K562 (cell line): Measurements from ENCODE around the gene SERBP1. TPM values are rescaled to one million over a fixed set of nuclear protein-coding genes. Genes with fewer than 3 reads are reported as not detected.
A peak's percentile ranks its signal among the peaks of the same experiment; 100 is the strongest.

Experiments
- ATAC-seq: fragments of 200-7000 bp; cut with Tn5 transposase; 3 replicates; pipeline ENCODE4 v1.9.1; 2020; ENCODE audit warnings: moderate library complexity
- BruUV-seq: library from RNA; stranded (reverse); fragments of 400-500 nt; replicated peaks from 2 replicates; lab custom pipeline; 2021; lab: Mats Ljungman, UMichigan
- CTCF ChIA-PET: fragments of 300-600 bp; formaldehyde crosslinking; extraction: SDS; loops from one replicate; lab custom pipeline; 2021; ENCODE audit warnings: low intra/inter-chr PET ratio; lab: Yijun Ruan, JAX
- POLR2A ChIA-PET: fragments of 300-600, 350-650 bp; sonication (Branson Sonifier 250); formaldehyde crosslinking; extraction: SDS; loops from one replicate; lab custom pipeline; 2021; ENCODE audit warnings: antibody characterized with exemption, inconsistent platforms; lab: Yijun Ruan, JAX
- DNase-seq, 4 experiments: peaks; one replicate each; pipeline versions ENCODE4 v3.0.0 to v3.0.0-alpha.2; 2011 to 2018; ENCODE audit warnings: low spot score in 3 of 4, mixed read lengths in 3 of 4; ENCODE audit errors: extremely low read depth in 1 of 4
- FAIRE-seq: peaks from 2 replicates; lab custom pipeline; 2011; peaks lifted over from hg19 to GRCh38; lab: Jason Lieb, UNC
- H2AFZ ChIP-seq: 2 replicates; pipeline ENCODE4 v1.6.0; 2011; ENCODE audit warnings: low read depth, low read length, control low read depth, inconsistent platforms
- H3K27ac ChIP-seq: fragments of 200-600 bp; 3 replicates; pipeline ENCODE4 v1.8.0; 2011; ENCODE audit warnings: low read depth, mild to moderate bottlenecking, control low read depth, inconsistent platforms, low read length, moderate library complexity, mixed read lengths; ENCODE audit errors: extremely low read depth
- H3K27me3 ChIP-seq, 2 experiments: fragments of 300-600 bp in 1 of 2; 2 replicates in 1 of 2; 3 replicates in 1 of 2; pipeline versions ENCODE4 v1.6.0 to v1.8.0; 2011; ENCODE audit warnings: inconsistent platforms in 2 of 2, low read length in 2 of 2, mild to moderate bottlenecking in 1 of 2, mixed read lengths in 1 of 2, moderate library complexity in 1 of 2; ENCODE audit not compliant: control insufficient read depth in 2 of 2, insufficient read depth in 2 of 2
- H3K36me3 ChIP-seq: fragments of 300-600 bp; 3 replicates; pipeline ENCODE4 v1.8.0; 2011; ENCODE audit warnings: mild to moderate bottlenecking, low read length, inconsistent platforms; ENCODE audit not compliant: control insufficient read depth, insufficient read depth
- H3K4me1 ChIP-seq, 2 experiments: fragments of 200-600 bp in 1 of 2; replicated peaks in 1 of 2; 2 replicates in 1 of 2; 3 replicates in 1 of 2; pipeline versions ENCODE4 v1.5.1 to v1.8.0; 2011; ENCODE audit warnings: inconsistent platforms in 2 of 2, low read length in 2 of 2, mild to moderate bottlenecking in 1 of 2, mixed read lengths in 1 of 2, moderate library complexity in 1 of 2; ENCODE audit not compliant: control insufficient read depth in 2 of 2, insufficient read depth in 2 of 2
- H3K4me2 ChIP-seq: 2 replicates; pipeline ENCODE4 v1.6.1; 2011; ENCODE audit warnings: low read length, control low read depth, inconsistent platforms, mixed read lengths; ENCODE audit not compliant: insufficient read depth
- H3K4me3 ChIP-seq: fragments of 200-600 bp; sonication (generic), shearing (Covaris generic); 2 replicates; pipeline ENCODE4 v1.5.1; 2016; ENCODE audit warnings: control low read depth, inconsistent platforms
- H3K79me2 ChIP-seq: fragments of 200-600 bp; 3 replicates; pipeline ENCODE4 v1.8.0; 2011; ENCODE audit warnings: low read length, inconsistent platforms; ENCODE audit not compliant: control insufficient read depth, insufficient read depth
- H3K9ac ChIP-seq, 2 experiments: 2 replicates each; pipeline versions ENCODE4 v1.6.0 to v1.6.1; 2011; ENCODE audit warnings: low read depth in 2 of 2, low read length in 2 of 2, control low read depth in 1 of 2, inconsistent platforms in 1 of 2, mild to moderate bottlenecking in 1 of 2, mixed read lengths in 1 of 2; ENCODE audit not compliant: insufficient read depth in 1 of 2
- H3K9me1 ChIP-seq: one replicate; pipeline ENCODE4 v1.6.0; 2011; ENCODE audit warnings: inconsistent platforms, mild to moderate bottlenecking, low read length, moderate library complexity; ENCODE audit not compliant: control insufficient read depth, insufficient read depth
- H3K9me3 ChIP-seq: replicated peaks from 2 replicates; pipeline ENCODE4 v1.5.1; 2011; ENCODE audit warnings: low read depth, low read length, inconsistent platforms; ENCODE audit not compliant: control insufficient read depth, insufficient read depth
- H4K20me1 ChIP-seq: replicated peaks from 2 replicates; pipeline ENCODE4 v1.6.1; 2011; ENCODE audit warnings: low read length, inconsistent platforms, mixed read lengths; ENCODE audit not compliant: control insufficient read depth, insufficient read depth
- CC2D1A ChIP-seq: fragments of 450-650 bp; IDR thresholded peaks from 2 replicates; pipeline ENCODE4 v1.6.1; 2017; ENCODE audit warnings: mild to moderate bottlenecking
- CEBPB ChIP-seq: fragments of 450-650 bp; IDR thresholded peaks from 2 replicates; pipeline ENCODE4 v1.6.1; 2016; ENCODE audit warnings: missing genetic modification characterization, missing compliant biosample characterization
- CEBPG ChIP-seq, 3 experiments: fragments of 200-800 bp in 1 of 3; sonication (Bioruptor generic) in 1 of 3; sonication (generic) in 1 of 3; formaldehyde crosslinking in 1 of 3; IDR thresholded peaks in 2 of 3; conservative IDR thresholded peaks in 1 of 3; 2 replicates each; pipeline versions ENCODE4 v1.6.1 to v1.8.0; 2016 to 2022; ENCODE audit warnings: missing compliant biosample characterization in 2 of 3, missing genetic modification characterization in 2 of 3, mild to moderate bottlenecking in 1 of 3, missing genetic modification reagents in 1 of 3
- ELF4 ChIP-seq: fragments of 450-650 bp; formaldehyde crosslinking; IDR thresholded peaks from 2 replicates; pipeline ENCODE4 v1.4.0; 2022; ENCODE audit warnings: missing genetic modification characterization
- EP400 ChIP-seq: fragments of 450-650 bp; IDR thresholded peaks from 2 replicates; pipeline ENCODE4 v1.6.1; 2017; ENCODE audit warnings: antibody characterized with exemption, mild to moderate bottlenecking, moderate library complexity
- HNRNPLL ChIP-seq: fragments of 200-400 bp; formaldehyde crosslinking; IDR thresholded peaks from 2 replicates; pipeline ENCODE4 v1.6.1; 2017; ENCODE audit warnings: low read length, low read depth, mild to moderate bottlenecking; ENCODE audit not compliant: poor library complexity, severe bottlenecking
- KDM4B ChIP-seq, 2 experiments: fragments of 450-650 bp in 1 of 2; sonication (generic) in 1 of 2; IDR thresholded peaks; 2 replicates each; pipeline ENCODE4 v1.6.1; 2016 to 2017; ENCODE audit warnings: borderline replicate concordance in 2 of 2, antibody characterized with exemption in 1 of 2, low read depth in 1 of 2, mild to moderate bottlenecking in 1 of 2
- KLF1 ChIP-seq: fragments of 450-650 bp; IDR thresholded peaks from 2 replicates; pipeline ENCODE4 v1.6.1; 2016; ENCODE audit warnings: missing genetic modification characterization, missing compliant biosample characterization
- MEIS2 ChIP-seq: fragments of 450-650 bp; IDR thresholded peaks from 2 replicates; pipeline ENCODE4 v1.6.1; 2014; ENCODE audit warnings: mild to moderate bottlenecking; ENCODE audit not compliant: partially characterized antibody
- NR3C1 ChIP-seq: sonication (generic); formaldehyde crosslinking; IDR thresholded peaks from 2 replicates; pipeline ENCODE4 v1.8.1; 2022; ENCODE audit warnings: missing genetic modification reagents
- PBX2 ChIP-seq, 2 experiments: IDR thresholded peaks in 1 of 2; conservative IDR thresholded peaks in 1 of 2; 2 replicates each; pipeline ENCODE4 v1.6.1; 2016; ENCODE audit warnings: low read depth in 2 of 2, mild to moderate bottlenecking in 1 of 2, missing compliant biosample characterization in 1 of 2, missing genetic modification characterization in 1 of 2, moderate library complexity in 1 of 2
- PYGO2 ChIP-seq: fragments of 450-650 bp; IDR thresholded peaks from 2 replicates; pipeline ENCODE4 v1.6.1; 2016; ENCODE audit warnings: mild to moderate bottlenecking, missing genetic modification characterization, moderate library complexity, missing compliant biosample characterization
- RFX1 ChIP-seq: fragments of 450-650 bp; IDR thresholded peaks from 2 replicates; pipeline ENCODE4 v1.6.1; 2016; ENCODE audit warnings: mild to moderate bottlenecking, moderate library complexity
- THAP12 ChIP-seq: fragments of 250-450 bp; sonication (Bioruptor Pico); IDR thresholded peaks from 2 replicates; pipeline ENCODE4 v1.9.0; 2021; ENCODE audit warnings: mild to moderate bottlenecking, inconsistent platforms
- ZNF77 ChIP-seq: fragments of 250-450 bp; sonication (Bioruptor Pico); IDR thresholded peaks from 2 replicates; pipeline ENCODE4 v1.5.0; 2020
- ZNF785 ChIP-seq: fragments of 250-450 bp; sonication (Bioruptor Pico); IDR thresholded peaks from 2 replicates; pipeline ENCODE4 v1.4.0; 2020; ENCODE audit warnings: mild to moderate bottlenecking
- WGBS: fragments of 100-300 bp; shearing (Covaris generic); methylation state at CpG from one replicate; pipeline ENCODE4 v1.1.6; 2016; ENCODE audit warnings: low coverage, mixed read lengths; ENCODE audit not compliant: insufficient coverage; ENCODE audit errors: missing lambda C conversion rate; 5-methylcytosine and 5-hydroxymethylcytosine counted together
- in situ Hi-C: fragments of 300-500 bp; cut with MboI; formaldehyde crosslinking; loops from 4 replicates; pipeline ENCODE4 v1.15.0; 2018; ENCODE audit warnings: inconsistent platforms, mixed read lengths
- intact Hi-C: fragments of 100-400 bp; cut with micrococcal nuclease; formaldehyde crosslinking; loops from 2 replicates; pipeline ENCODE4 v1.14.2; 2022
- polyA plus RNA-seq, 8 experiments: library from polyadenylated mRNA; depleted of rRNA in 4 of 8; stranded (reverse) in 5 of 8; unstranded in 3 of 8; fragments of >200 nt; fragmentation: Nextera tagmentation in 2 of 8; fragmentation: Illumina TruSeq in 1 of 8; extraction: Ambion mirVana in 2 of 8; extraction: Trizol in 1 of 8; gene quantifications; 2 replicates each; pipeline versions ENCODE4 v1.2.1 to v1.2.3, GENCODE V29; 2011 to 2014; ENCODE audit warnings: inconsistent platforms in 1 of 8, missing spikeins in 1 of 8
- total RNA-seq, 7 experiments: library from RNA; depleted of rRNA in 6 of 7; stranded (reverse); fragments of >200 nt in 6 of 7; fragmentation: Illumina TruSeq in 2 of 7; extraction: Trizol in 2 of 7; gene quantifications; 2 replicates each; pipeline versions ENCODE4 v1.2.1 to v1.2.3, GENCODE V29; 2011 to 2021; ENCODE audit warnings: low replicate concordance in 1 of 7
- TF ChIP-seq, protein P1 (sequence below): fragments of 250-450 bp; sonication (Bioruptor Pico); IDR thresholded peaks from 2 replicates; pipeline ENCODE4 v1.8.0; 2021; ENCODE audit warnings: mild to moderate bottlenecking, moderate library complexity

SERBP1 gene
- total and polyA plus RNA-seq, 9 of the 15 experiments (the other 6 are each of a cell fraction or from before 2014, with no cell fraction given) = 79.9 to 761 (median 464) TPM

- intact Hi-C loops = no loop called here
- CTCF ChIA-PET = no interaction called here
- TF ChIP-seq NR3C1 (CRISPR knock-in tag) (no peak), PBX2 (CRISPR knock-in tag; IDR thresholded peaks at IDR 0.05; ENCODE audit: low read depth) (no peak), PBX2 (tag; conservative IDR thresholded peaks at IDR 0.05; ENCODE audit: low read depth) (peak; percentile 45; the same call in 1 of the 2 replicates), HNRNPLL (no peak), CEBPG (CRISPR knock-in tag; IDR thresholded peaks at IDR 0.05) (no peak), CEBPG (tag; conservative IDR thresholded peaks at IDR 0.05 in 1 of 2, IDR thresholded peaks at IDR 0.05 in 1 of 2) (peak; percentile 36 to 74; a peak in 2 of 4 replicates), ELF4 (CRISPR knock-in tag) (no peak), CC2D1A (no peak), RFX1 (no peak), ZNF77 (CRISPR knock-in tag) (no peak), EP400 (no peak), THAP12 (CRISPR knock-in tag) (no peak), MEIS2 (peak; percentile 19), KDM4B (IDR thresholded peaks at IDR 0.05; ENCODE audit: borderline replicate concordance in 2 of 2, low read depth in 1 of 2) (no peak), ZNF785 (no peak), CEBPB (tag) (peak; percentile 65; the same call in 1 of the 2 replicates), KLF1 (tag) (no peak), PYGO2 (tag) (no peak)
- TF ChIP-seq, protein P1, sequence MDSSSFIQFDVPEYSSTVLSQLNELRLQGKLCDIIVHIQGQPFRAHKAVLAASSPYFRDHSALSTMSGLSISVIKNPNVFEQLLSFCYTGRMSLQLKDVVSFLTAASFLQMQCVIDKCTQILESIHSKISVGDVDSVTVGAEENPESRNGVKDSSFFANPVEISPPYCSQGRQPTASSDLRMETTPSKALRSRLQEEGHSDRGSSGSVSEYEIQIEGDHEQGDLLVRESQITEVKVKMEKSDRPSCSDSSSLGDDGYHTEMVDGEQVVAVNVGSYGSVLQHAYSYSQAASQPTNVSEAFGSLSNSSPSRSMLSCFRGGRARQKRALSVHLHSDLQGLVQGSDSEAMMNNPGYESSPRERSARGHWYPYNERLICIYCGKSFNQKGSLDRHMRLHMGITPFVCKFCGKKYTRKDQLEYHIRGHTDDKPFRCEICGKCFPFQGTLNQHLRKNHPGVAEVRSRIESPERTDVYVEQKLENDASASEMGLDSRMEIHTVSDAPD = no peak
These were observed 21.6 kb upstream of the SERBP1 start for GRCh38 chr1:67451815-67452214.

More at GRCh38 chr1:67451815-67452214, 21.6 kb upstream of the SERBP1 start:
- Histone ChIP-seq H3K36me3 (no peaks in the 10 kb centered on the region), H3K4me3 (no peak overlapping the region), H3K27ac (no peak overlapping the region), H3K9me1 (no peaks in the 10 kb centered on the region), H3K4me2 (no peak overlapping the region), H3K4me1 (no peaks in the 10 kb centered on the region), H3K79me2 (no peaks in the 10 kb centered on the region), H3K9me3 (no peaks in the 10 kb centered on the region), H4K20me1 (no peaks in the 10 kb centered on the region), H3K9ac (no peak overlapping the region), H2AFZ (peak overlapping the region; percentile 57; the same call in 1 of the 2 replicates), H3K27me3 (no peaks in the 10 kb centered on the region; a peak in 1 of 5 replicates)
- WGBS = 8% methylated on average over 2 of the region's 2 CpGs
- POLR2A ChIA-PET = interaction anchor here (0.5 kb wide), 1 partner anchor 64 kb away, joined by 3 read pairs; no protein-coding TSS in a partner anchor
- BruUV-seq = no TSS peak
- FAIRE-seq (no peak), DNase-seq (no peak), ATAC-seq (peak; percentile 46; the same call in 2 of the 3 replicates)
- in situ Hi-C loops = no loop called here
